ENCODE data around the gene ACTR3.
A peak's percentile ranks its signal among the peaks of the same experiment; 100 is the strongest.
"Not testable (repeated sequence)": the region's sequence is repeated elsewhere in the genome, so short reads cannot be mapped to it uniquely, and the experiment has no call there.

ACTR3 gene

DNA sequence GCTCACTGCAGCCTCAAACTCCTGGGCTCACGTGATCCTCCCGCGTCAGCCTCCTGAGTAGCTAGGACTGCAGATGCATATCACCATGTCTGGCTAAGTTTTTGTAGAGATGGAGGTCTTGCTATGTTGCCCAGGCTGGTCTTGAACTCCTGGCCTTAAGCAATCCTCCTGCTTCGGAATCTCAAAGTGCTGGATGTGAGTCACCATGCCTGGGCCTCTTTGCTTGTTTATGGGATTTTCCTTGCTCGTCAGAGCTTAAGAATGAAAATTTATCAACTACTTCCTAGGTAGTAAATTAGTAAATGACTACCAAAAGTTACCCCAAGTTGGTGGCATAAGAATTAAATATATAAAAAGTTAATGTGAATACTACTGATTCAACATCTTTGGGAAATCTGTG lies 51.0 kb downstream of the ACTR3 start:
- Histone ChIP-seq H3K4me2 (ENCODE audit: low read length) (no peak overlapping the region), H3K4me3 (ENCODE audit: low read length) (no peak overlapping the region), H3K4me1 (ENCODE audit: control insufficient read depth, insufficient read depth, low read length) (no peaks in the 10 kb centered on the region), H3K9ac (ENCODE audit: low read depth, low read length) (no peak overlapping the region), H3K27me3 (ENCODE audit: control insufficient read depth, insufficient read depth, low read length) (no peaks in the 10 kb centered on the region), H3K36me3 (ENCODE audit: insufficient read depth, low read length) (peaks cover 91% of the 10 kb centered on the region), H3K9me3 (replicated peaks; ENCODE audit: low read length) (no peaks in the 10 kb centered on the region)

DNA sequence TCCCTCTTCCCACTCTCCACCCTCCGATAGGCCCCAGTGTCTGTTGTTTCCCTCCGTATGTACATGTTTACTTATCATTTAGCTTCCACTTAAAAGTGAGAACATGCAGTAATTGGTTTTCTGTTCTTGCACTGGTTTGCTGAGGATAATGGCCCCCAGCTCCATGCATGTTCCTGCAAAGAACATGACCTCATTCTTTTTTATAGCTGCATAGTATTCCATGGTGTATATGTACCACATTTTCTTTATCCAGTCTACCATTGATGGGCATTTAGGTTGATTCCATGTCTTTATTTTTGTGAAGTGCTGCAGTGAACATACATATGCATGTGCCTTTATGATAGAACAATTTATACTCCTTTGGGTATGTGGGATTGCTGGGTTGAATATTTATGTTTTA lies 55.9 kb downstream of the ACTR3 start:
- peaks cover 89% of the 10 kb centered on the region for H3K36me3 ChIP-seq (ENCODE audit: insufficient read depth, low read length)

DNA sequence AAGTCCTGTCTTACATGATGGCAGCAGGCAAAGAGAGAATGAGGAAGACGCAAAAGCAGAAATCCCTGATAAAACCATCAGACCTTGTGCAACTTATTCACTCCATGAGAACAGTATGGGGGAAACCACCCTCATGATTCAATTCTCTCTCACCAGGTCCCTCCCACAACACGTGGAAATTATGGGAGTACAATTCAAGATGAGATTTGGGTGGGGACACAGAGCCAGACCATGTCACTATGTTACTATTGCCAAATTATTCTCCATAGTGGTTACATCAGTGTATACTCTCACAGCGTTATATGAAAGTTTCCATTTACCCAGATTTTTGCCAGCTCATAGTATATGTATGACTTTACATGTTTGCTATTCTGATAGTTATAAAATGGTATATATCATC lies 61.0 kb downstream of the ACTR3 start:
- not testable (repeated sequence) for H3K9ac ChIP-seq (ENCODE audit: low read depth, low read length); H3K9me3 ChIP-seq (replicated peaks; ENCODE audit: low read length); H3K4me2 ChIP-seq (ENCODE audit: low read length); H3K4me1 ChIP-seq (ENCODE audit: control insufficient read depth, insufficient read depth, low read length); H3K27me3 ChIP-seq (ENCODE audit: control insufficient read depth, insufficient read depth, low read length); H3K4me3 ChIP-seq (ENCODE audit: low read length)
- H3K36me3 ChIP-seq (ENCODE audit: insufficient read depth, low read length), result peaks cover 78% of the 10 kb centered on the region

More for the DNA sequence above, 55.9 kb downstream of the ACTR3 start:
- H3K27me3 ChIP-seq (ENCODE audit: control insufficient read depth, insufficient read depth, low read length); H3K9ac ChIP-seq (ENCODE audit: low read depth, low read length); H3K4me3 ChIP-seq (ENCODE audit: low read length); H3K4me2 ChIP-seq (ENCODE audit: low read length); H3K4me1 ChIP-seq (ENCODE audit: control insufficient read depth, insufficient read depth, low read length); H3K9me3 ChIP-seq (replicated peaks; ENCODE audit: low read length): not testable (repeated sequence)

DNA sequence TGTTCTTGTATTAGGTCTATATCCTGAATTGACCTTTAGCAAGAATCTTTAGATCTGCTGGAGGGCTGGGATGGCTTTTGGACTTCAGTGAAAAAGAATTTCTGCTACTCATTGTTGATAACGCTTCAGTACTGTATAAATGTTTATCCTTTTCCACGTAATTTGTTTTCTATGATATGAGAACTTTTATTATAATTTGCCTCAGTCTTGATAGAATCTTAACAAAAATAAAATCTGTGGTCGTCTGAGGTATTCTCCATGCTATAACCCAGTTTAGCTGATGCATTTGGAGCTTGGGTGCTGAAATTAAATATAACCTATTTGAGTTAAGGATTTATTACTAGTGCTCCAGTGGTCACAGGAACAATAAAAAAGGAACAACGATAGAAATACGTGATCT lies 71.1 kb downstream of the ACTR3 start:
- Histone ChIP-seq H3K4me3 (ENCODE audit: low read length) (no peak overlapping the region), H3K36me3 (ENCODE audit: insufficient read depth, low read length) (peaks cover 61% of the 10 kb centered on the region), H3K4me2 (ENCODE audit: low read length) (no peak overlapping the region), H3K27me3 (ENCODE audit: control insufficient read depth, insufficient read depth, low read length) (no peaks in the 10 kb centered on the region), H3K9me3 (replicated peaks; ENCODE audit: low read length) (no peaks in the 10 kb centered on the region), H3K9ac (ENCODE audit: low read depth, low read length) (no peak overlapping the region), H3K4me1 (ENCODE audit: control insufficient read depth, insufficient read depth, low read length) (peaks cover 13% of the 10 kb centered on the region)

DNA sequence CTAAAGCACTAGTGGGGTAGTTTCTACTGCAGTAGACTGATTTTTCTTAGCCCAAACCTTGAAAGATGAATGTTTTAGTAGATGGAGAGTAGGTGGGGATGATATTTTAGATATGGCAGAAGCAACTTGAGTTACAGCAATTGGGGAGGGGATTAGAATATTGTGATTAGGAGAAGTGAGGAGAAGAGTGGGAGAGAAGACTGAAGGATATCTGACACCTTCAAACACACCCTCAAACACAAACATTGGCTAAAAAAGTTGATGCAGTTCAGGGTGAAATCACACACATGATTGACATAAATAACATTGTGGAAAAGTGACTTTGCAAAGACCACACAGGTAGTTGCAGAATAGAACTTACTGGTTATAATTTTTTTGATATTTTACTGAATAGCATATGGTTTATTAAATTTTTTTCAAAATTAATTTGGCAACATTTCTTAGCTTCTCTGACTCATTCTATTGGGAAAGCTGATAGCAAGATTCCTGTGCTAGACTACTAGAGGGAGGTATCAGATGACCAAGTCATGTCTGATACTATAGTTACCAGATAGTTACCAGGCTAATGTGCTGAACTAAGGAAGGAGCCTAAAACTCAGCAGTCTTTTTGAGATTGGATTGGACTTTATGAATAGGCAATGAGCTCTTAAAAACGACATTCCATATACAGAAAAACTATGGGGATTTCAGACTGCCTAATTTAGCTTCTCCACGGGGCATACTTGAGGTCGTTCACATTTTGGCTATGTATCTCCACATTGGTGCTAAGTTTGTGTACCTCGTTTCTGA lies 73.0 kb downstream of the ACTR3 start:
- no peak overlapping the region for H3K4me3 ChIP-seq (ENCODE audit: low read length)
- H3K9me3 ChIP-seq (replicated peaks; ENCODE audit: low read length), result no peaks in the 10 kb centered on the region
- peaks cover 13% of the 10 kb centered on the region for H3K4me1 ChIP-seq (ENCODE audit: control insufficient read depth, insufficient read depth, low read length)
- H3K9ac ChIP-seq (ENCODE audit: low read depth, low read length), result no peak overlapping the region
- H3K27me3 ChIP-seq (ENCODE audit: control insufficient read depth, insufficient read depth, low read length), result no peaks in the 10 kb centered on the region
- peak overlapping the region; percentile 4 for H3K4me2 ChIP-seq (ENCODE audit: low read length)
- peaks cover 59% of the 10 kb centered on the region for H3K36me3 ChIP-seq (ENCODE audit: insufficient read depth, low read length)

DNA sequence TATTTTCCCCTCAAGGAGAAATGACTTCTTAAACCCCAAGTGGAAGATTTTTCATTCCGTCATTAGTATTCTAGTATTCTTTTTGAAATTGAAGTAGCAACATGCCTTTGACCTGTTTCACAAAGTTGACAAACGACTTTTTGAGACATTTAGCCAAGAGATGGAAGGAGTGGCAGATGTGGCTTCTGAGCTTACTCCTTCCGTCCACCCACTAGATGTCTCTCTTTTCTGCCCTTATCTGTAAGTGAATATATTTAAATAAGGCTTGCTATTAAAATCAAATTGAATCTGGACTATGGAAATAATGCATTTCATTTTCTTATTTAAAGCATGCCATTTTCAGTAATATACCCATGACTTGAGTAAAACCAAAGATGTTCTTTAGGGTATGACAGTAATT lies 74.1 kb downstream of the ACTR3 start:
- Histone ChIP-seq H3K9me3 (replicated peaks; ENCODE audit: low read length) (no peaks in the 10 kb centered on the region), H3K9ac (ENCODE audit: low read depth, low read length) (no peak overlapping the region), H3K4me1 (ENCODE audit: control insufficient read depth, insufficient read depth, low read length) (peaks cover 13% of the 10 kb centered on the region), H3K4me2 (ENCODE audit: low read length) (no peak overlapping the region), H3K4me3 (ENCODE audit: low read length) (no peak overlapping the region), H3K27me3 (ENCODE audit: control insufficient read depth, insufficient read depth, low read length) (no peaks in the 10 kb centered on the region), H3K36me3 (ENCODE audit: insufficient read depth, low read length) (peaks cover 65% of the 10 kb centered on the region)

DNA sequence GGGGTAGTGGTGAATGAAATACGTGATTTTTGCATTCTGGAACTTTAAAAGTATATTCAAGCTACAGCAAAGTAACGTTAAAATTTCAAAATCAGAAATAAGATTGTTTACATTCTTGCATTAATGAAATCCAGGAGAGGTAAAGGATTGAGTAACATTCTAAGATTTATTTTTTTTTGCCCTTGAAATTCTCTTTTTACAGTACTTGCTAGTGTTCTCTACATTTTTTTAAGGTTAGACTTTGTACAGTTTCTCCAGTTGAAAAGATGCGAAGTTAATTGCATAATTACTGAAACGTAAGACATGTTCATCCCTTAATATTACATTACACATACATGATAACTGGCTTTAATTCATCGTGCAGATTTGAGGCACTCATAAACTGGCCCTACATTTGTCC lies 74.5 kb downstream of the ACTR3 start:
- Histone ChIP-seq H3K9ac (ENCODE audit: low read depth, low read length) (no peak overlapping the region), H3K36me3 (ENCODE audit: insufficient read depth, low read length) (peaks cover 65% of the 10 kb centered on the region), H3K4me3 (ENCODE audit: low read length) (no peak overlapping the region), H3K4me1 (ENCODE audit: control insufficient read depth, insufficient read depth, low read length) (peaks cover 13% of the 10 kb centered on the region), H3K4me2 (ENCODE audit: low read length) (no peak overlapping the region), H3K9me3 (replicated peaks; ENCODE audit: low read length) (no peaks in the 10 kb centered on the region), H3K27me3 (ENCODE audit: control insufficient read depth, insufficient read depth, low read length) (no peaks in the 10 kb centered on the region)

DNA sequence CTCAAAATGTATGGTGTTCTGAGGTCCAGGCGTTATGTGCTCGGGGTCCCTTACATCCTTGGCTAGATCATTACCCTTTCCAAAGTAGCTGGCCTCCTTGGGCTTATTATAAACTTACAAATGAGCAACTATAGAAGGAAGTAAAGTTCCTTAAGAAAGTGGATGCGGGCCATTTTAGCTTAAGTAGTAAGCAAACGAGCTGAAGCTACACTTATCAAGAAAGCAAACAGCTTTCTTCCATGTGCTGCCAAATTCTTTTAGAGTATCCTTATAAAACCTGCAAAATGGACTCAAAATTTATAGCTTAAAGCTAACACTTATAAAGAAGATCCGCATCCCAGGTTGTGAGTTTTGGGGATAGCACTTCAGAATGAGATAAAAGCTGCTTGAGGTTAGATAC lies 75.3 kb downstream of the ACTR3 start:
- Histone ChIP-seq H3K9me3 (replicated peaks; ENCODE audit: low read length) (no peaks in the 10 kb centered on the region), H3K4me2 (ENCODE audit: low read length) (no peak overlapping the region), H3K4me3 (ENCODE audit: low read length) (no peak overlapping the region), H3K4me1 (ENCODE audit: control insufficient read depth, insufficient read depth, low read length) (peaks cover 13% of the 10 kb centered on the region), H3K36me3 (ENCODE audit: insufficient read depth, low read length) (peaks cover 63% of the 10 kb centered on the region), H3K9ac (ENCODE audit: low read depth, low read length) (no peak overlapping the region), H3K27me3 (ENCODE audit: control insufficient read depth, insufficient read depth, low read length) (no peaks in the 10 kb centered on the region)

DNA sequence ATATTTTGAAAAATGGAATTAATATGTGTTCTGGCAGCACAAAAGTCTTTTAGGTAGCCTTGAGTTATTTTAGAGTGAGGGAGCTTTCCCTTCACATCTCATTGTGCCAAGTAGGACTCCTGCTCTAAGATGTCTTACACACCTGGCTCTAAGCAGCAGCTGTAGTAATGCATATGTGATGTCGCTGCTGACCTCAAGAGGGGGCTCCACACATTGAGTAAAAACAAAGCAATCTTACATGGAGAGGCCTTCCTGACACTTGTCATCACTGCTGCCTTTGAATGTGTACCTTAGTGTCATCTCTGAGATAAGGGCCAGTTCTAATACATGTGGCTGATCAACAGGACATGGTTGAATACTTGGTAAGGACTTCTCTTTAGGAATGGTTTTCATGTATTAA lies 75.8 kb downstream of the ACTR3 start:
- no peak overlapping the region for H3K9ac ChIP-seq (ENCODE audit: low read depth, low read length)
- peaks cover 59% of the 10 kb centered on the region for H3K36me3 ChIP-seq (ENCODE audit: insufficient read depth, low read length)
- peaks cover 13% of the 10 kb centered on the region for H3K4me1 ChIP-seq (ENCODE audit: control insufficient read depth, insufficient read depth, low read length)
- no peak overlapping the region for H3K4me2 ChIP-seq (ENCODE audit: low read length)
- H3K9me3 ChIP-seq (replicated peaks; ENCODE audit: low read length), result no peaks in the 10 kb centered on the region
- H3K27me3 ChIP-seq (ENCODE audit: control insufficient read depth, insufficient read depth, low read length), result no peaks in the 10 kb centered on the region
- H3K4me3 ChIP-seq (ENCODE audit: low read length), result no peak overlapping the region

DNA sequence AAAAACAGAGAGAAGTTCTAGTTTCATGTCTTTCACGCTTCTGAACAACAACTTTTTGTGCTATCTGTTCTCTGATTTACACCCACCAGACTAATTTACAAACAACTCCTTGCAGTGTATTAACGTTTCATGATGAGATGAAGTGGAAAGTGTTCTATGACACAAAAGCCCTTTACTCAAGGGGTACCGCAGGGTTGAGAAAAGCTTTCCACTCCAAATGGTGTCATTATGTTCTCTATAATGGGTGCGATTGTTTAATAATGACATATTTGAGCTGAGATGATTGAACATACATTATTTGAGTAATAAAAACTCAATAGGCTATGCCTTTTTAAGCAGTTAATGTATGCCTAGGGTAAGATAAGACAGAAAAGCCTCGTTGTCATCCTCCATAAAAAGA lies 76.3 kb downstream of the ACTR3 start:
- Histone ChIP-seq H3K9me3 (replicated peaks; ENCODE audit: low read length) (no peaks in the 10 kb centered on the region), H3K4me3 (ENCODE audit: low read length) (no peak overlapping the region), H3K4me2 (ENCODE audit: low read length) (no peak overlapping the region), H3K4me1 (ENCODE audit: control insufficient read depth, insufficient read depth, low read length) (peaks cover 13% of the 10 kb centered on the region), H3K36me3 (ENCODE audit: insufficient read depth, low read length) (peaks cover 55% of the 10 kb centered on the region), H3K9ac (ENCODE audit: low read depth, low read length) (no peak overlapping the region), H3K27me3 (ENCODE audit: control insufficient read depth, insufficient read depth, low read length) (no peaks in the 10 kb centered on the region)

DNA sequence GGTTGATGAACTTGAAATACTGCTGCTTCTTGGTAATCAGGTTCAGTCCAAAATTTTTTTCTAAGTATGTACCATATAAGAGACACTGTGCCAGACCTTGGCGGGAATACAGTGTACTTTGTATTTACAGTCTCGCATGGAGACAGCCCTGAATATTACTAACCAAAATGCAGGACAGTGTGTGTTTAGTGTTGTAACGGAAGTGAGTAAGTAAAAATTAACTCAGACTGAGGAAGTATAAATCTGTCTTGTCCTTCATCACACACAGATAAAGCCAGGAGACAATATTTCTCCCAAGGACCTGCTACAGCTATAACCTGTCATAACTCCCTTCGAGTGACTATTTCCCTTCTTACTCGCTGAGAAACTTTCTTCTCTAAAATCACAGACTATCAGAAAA lies 76.9 kb downstream of the ACTR3 start:
- peaks cover 50% of the 10 kb centered on the region for H3K36me3 ChIP-seq (ENCODE audit: insufficient read depth, low read length)
- no peak overlapping the region for H3K4me2 ChIP-seq (ENCODE audit: low read length)
- no peaks in the 10 kb centered on the region for H3K27me3 ChIP-seq (ENCODE audit: control insufficient read depth, insufficient read depth, low read length)
- H3K9me3 ChIP-seq (replicated peaks; ENCODE audit: low read length), result no peaks in the 10 kb centered on the region
- H3K9ac ChIP-seq (ENCODE audit: low read depth, low read length), result no peak overlapping the region
- H3K4me1 ChIP-seq (ENCODE audit: control insufficient read depth, insufficient read depth, low read length), result peaks cover 13% of the 10 kb centered on the region
- no peak overlapping the region for H3K4me3 ChIP-seq (ENCODE audit: low read length)

DNA sequence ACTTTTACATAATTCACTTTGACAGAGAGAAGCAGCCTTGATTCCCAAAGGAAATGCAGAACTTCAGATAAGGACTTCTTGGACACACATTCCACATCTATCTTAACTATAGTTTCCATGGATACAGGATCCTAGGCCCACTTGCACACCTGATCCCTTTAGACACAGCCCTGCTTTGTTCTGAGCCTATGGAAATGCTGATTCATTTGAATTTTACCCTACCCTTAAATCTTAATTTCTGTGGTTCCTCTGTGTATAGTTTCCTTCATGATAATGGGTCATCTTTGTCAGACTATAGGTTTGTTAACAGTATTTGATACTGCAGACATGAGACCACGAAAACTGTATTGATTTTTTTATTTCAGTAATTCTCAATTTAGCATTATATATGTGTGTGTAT lies 77.4 kb downstream of the ACTR3 start:
- H3K27me3 ChIP-seq (ENCODE audit: control insufficient read depth, insufficient read depth, low read length), result no peaks in the 10 kb centered on the region
- no peaks in the 10 kb centered on the region for H3K9me3 ChIP-seq (replicated peaks; ENCODE audit: low read length)
- H3K4me2 ChIP-seq (ENCODE audit: low read length), result no peak overlapping the region
- H3K9ac ChIP-seq (ENCODE audit: low read depth, low read length), result no peak overlapping the region
- H3K4me1 ChIP-seq (ENCODE audit: control insufficient read depth, insufficient read depth, low read length), result peaks cover 13% of the 10 kb centered on the region
- no peak overlapping the region for H3K4me3 ChIP-seq (ENCODE audit: low read length)
- H3K36me3 ChIP-seq (ENCODE audit: insufficient read depth, low read length), result peaks cover 53% of the 10 kb centered on the region

Measured in skeletal muscle satellite cell (primary cell).